Kidney tubule cell (primary cell): ENCODE measurements around the gene OSTM1.

Experiments
- DNase-seq: peaks from one replicate; pipeline ENCODE4 v3.0.0-alpha.2; 2018; ENCODE audit warnings: low spot score

The OSTM1 gene

GRCh38 chr6:108102965-108103364 lies 28.4 kb upstream of the OSTM1 start:
- DNase-seq, result no peak

- no peak for DNase-seq
Measured at GRCh38 chr6:108100003-108100402, 25.5 kb upstream of the OSTM1 start.

GRCh38 chr6:108097882-108098281 lies 23.3 kb upstream of the OSTM1 start:
- no peak for DNase-seq

GRCh38 chr6:108093781-108094300 lies 19.3 kb upstream of the OSTM1 start:
- no peak for DNase-seq

- DNase-seq, result no peak
Measured at GRCh38 chr6:108091288-108091687, 16.7 kb upstream of the OSTM1 start.

GRCh38 chr6:108083349-108083748 lies 8.8 kb upstream of the OSTM1 start:
- DNase-seq, result no peak

- DNase-seq, result no peak
Measured at GRCh38 chr6:108082539-108082938, 8.0 kb upstream of the OSTM1 start.

- DNase-seq, result peak; percentile 21
Measured at GRCh38 chr6:108080010-108080780, 5.7 kb upstream of the OSTM1 start.

GRCh38 chr6:108078191-108078590 lies 3.6 kb upstream of the OSTM1 start:
- no peak for DNase-seq

- DNase-seq, result no peak
Measured at GRCh38 chr6:108074057-108074358, 533 bp downstream of the OSTM1 start.

GRCh38 chr6:108071736-108072276 lies 2.7 kb downstream of the OSTM1 start:
- no peak for DNase-seq

GRCh38 chr6:108068618-108069017 lies 5.9 kb downstream of the OSTM1 start:
- no peak for DNase-seq

- DNase-seq, result no peak
Measured at GRCh38 chr6:108068182-108068581, 6.4 kb downstream of the OSTM1 start.

- no peak for DNase-seq
Measured at GRCh38 chr6:108052706-108053105, 21.8 kb downstream of the OSTM1 start.

GRCh38 chr6:108051481-108051880 lies 23.1 kb downstream of the OSTM1 start:
- no peak for DNase-seq

- DNase-seq, result no peak
Measured at GRCh38 chr6:108039681-108040080, 34.9 kb downstream of the OSTM1 start.

GRCh38 chr6:108036884-108037283 lies 37.7 kb downstream of the OSTM1 start:
- DNase-seq, result no peak

GRCh38 chr6:108031968-108032367 lies 42.6 kb downstream of the OSTM1 start:
- no peak for DNase-seq

- DNase-seq, result no peak
Measured at GRCh38 chr6:108030211-108030610, 44.3 kb downstream of the OSTM1 start.

- DNase-seq, result no peak
Measured at GRCh38 chr6:108029226-108029921, 45.2 kb downstream of the OSTM1 start.

- DNase-seq, result peak; percentile 85
Measured at GRCh38 chr6:108027594-108027993, 46.9 kb downstream of the OSTM1 start.

GRCh38 chr6:108027056-108027455 lies 47.5 kb downstream of the OSTM1 start:
- DNase-seq, result no peak

- DNase-seq, result no peak
Measured at GRCh38 chr6:108024427-108025073, 50.0 kb downstream of the OSTM1 start.
